ENCODE measurements around the gene FRMD6.

GRCh38 chr14:51725061-51725460, 73.4 kb downstream of the FRMD6 start:
- TF ChIP-seq CTCF (IDR thresholded peaks at IDR 0.05) (no peak), POLR2A (IDR thresholded peaks at IDR 0.05) (no peak), POLR2AphosphoS5 (IDR thresholded peaks at IDR 0.05) (no peak)
